ENCODE results near the gene CFAP46.
"Not testable (repeated sequence)": the region's sequence is repeated elsewhere in the genome, so short reads cannot be mapped to it uniquely, and the experiment has no call there.

Gene CFAP46

GRCh38 chr10:132945125-132945893, 2.9 kb upstream of the CFAP46 start:
- no peak for DNase-seq (ENCODE audit: low read depth, low spot score)

GRCh38 chr10:132944510-132944909, 2.1 kb upstream of the CFAP46 start:
- DNase-seq (ENCODE audit: low read depth, low spot score): no peak

GRCh38 chr10:132943791-132944404, 1.5 kb upstream of the CFAP46 start:
- no peak for DNase-seq (ENCODE audit: low read depth, low spot score)

- no peak for DNase-seq (ENCODE audit: low read depth, low spot score)
These were observed 854 bp upstream of the CFAP46 start for GRCh38 chr10:132943058-132943790.

GRCh38 chr10:132941640-132942051, 724 bp downstream of the CFAP46 start:
- no peak for DNase-seq (ENCODE audit: low read depth, low spot score)

GRCh38 chr10:132940791-132941465, 1.4 kb downstream of the CFAP46 start:
- no peak for DNase-seq (ENCODE audit: low read depth, low spot score)

DNA sequence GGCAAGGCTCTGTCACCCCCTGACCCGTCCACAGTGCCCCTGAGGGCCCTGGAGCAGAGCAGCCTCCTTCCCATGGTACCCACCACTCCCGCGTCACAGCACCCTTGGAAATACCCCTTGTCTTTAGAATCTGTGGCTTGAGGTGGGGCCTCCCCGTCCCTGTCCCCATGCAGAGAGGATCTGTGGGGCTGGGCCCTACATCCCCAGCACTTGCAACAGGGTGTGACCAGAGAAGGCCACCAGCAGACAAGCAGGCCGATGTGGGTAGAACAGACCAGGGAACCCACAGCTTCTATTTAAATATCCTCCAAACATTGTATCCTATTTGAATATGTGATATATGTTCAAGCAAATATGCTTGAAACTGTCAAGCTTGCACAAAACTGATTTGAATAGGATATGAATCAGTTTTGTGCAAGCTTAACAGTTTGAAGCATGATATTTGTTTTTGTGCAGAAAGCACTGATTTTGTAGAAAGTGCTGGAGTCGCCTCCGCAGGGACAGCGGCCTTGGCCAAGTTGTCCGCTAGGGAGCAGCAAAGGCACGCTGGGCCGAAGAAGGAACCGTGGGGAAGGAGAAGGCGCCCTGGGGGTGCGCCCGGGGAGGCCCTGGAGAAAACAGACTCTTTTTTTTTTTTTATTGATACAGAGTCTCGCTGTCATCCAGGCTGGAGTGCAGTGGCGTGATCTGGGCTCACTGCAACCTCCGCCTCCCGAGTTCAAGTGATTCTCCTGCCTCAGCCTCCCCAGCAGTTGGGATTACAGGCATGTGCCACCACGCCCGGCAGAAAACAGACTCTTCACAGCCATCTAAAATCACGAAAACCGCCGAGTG, 2.2 kb downstream of the CFAP46 start:
- DNase-seq (ENCODE audit: low read depth, low spot score): peak; percentile 79

DNA sequence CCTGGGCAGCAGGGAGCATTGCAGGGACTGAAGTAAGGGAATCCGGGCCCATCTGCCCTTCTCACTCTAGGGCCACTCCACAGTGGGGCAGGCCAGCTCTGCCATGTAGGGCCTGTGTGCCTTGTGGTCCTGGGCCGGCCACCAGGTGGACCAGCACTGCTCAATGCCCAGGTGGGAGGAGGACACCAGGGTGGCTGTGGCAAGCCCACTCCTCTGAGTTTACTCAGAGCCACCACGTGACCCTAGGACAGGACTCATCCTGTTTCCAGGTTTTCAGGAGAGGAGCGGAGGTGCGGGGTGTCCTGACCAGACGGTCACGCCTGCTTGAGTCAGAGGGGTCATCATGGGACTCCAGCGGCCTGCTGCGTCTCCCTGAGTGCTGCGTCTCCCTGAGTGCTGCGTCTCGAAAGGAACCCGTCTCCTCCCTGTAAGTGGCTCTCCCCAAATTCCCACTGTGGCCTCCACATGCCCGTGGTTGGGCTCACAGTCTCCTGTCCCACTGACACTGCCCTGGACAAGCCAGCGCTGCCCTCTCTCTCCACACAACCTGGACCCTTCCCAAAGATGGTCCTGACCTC, 2.9 kb downstream of the CFAP46 start:
- DNase-seq (ENCODE audit: low read depth, low spot score): no peak

GRCh38 chr10:132938472-132939339, 3.7 kb downstream of the CFAP46 start:
- peak; percentile 29 for DNase-seq (ENCODE audit: low read depth, low spot score)

- DNase-seq (ENCODE audit: low read depth, low spot score): no peak
These were observed 4.5 kb downstream of the CFAP46 start for GRCh38 chr10:132937861-132938260.

- DNase-seq (ENCODE audit: low read depth, low spot score): no peak
These were observed 7.4 kb downstream of the CFAP46 start for GRCh38 chr10:132934953-132935352.

DNA sequence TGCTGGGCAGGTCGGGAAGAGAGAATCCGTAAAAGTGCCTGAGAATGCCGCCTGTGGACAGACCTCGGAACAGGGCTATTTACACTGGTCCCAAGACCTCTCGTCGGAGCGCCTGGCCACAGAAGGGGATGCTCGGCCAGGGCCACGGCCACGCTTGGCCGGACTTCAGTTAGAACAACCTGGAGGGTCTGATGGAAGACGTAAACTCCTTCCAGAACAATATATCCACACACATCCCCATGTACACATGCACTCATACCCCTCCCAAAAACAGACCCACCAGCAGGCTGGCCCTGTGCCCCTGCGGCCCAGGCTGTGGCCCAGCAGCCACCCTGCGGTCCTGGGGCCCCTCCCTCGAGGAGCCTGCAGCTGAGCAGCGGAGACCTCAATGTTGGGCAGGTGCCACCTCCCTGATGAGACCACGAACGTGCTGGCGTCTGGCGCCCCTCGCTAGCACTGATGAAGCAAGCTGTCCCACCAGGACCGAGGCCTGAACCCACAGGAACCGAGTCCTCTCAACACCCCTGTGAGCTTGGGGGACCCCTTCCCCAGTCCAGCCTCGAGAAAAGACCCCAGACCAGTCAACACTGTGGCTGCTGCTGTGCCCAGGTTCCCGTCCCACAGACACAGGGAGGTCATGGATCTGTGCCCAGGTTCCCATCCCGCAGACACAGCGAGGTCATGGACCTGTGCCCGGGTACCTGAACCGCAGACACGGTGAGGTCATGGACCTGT, 8.9 kb downstream of the CFAP46 start:
- DNase-seq (ENCODE audit: low read depth, low spot score): no peak

- DNase-seq (ENCODE audit: low read depth, low spot score): no peak
These were observed 9.7 kb downstream of the CFAP46 start for GRCh38 chr10:132932461-132933307.

- DNase-seq (ENCODE audit: low read depth, low spot score): not testable (repeated sequence)
These were observed 10.8 kb downstream of the CFAP46 start for GRCh38 chr10:132931258-132932250.

DNA sequence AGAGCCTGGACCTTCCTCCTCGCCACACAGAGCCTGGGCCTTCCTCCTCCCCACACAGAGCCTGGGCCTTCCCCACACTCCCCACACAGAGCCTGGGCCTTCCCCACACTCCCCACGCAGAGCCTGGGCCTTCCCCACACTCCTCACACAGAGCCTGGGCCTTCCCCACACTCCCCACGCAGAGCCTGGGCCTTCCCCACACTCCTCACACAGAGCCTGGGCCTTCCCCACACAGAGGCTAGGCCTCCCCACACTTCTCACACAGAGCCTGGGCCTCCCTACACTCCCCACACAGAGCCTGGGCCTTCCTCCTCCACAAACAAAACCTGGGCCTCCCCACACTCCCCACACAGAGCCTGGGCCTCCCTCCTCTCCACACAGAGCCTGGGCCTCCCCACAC, 11.7 kb downstream of the CFAP46 start:
- not testable (repeated sequence) for DNase-seq (ENCODE audit: low read depth, low spot score)

DNA sequence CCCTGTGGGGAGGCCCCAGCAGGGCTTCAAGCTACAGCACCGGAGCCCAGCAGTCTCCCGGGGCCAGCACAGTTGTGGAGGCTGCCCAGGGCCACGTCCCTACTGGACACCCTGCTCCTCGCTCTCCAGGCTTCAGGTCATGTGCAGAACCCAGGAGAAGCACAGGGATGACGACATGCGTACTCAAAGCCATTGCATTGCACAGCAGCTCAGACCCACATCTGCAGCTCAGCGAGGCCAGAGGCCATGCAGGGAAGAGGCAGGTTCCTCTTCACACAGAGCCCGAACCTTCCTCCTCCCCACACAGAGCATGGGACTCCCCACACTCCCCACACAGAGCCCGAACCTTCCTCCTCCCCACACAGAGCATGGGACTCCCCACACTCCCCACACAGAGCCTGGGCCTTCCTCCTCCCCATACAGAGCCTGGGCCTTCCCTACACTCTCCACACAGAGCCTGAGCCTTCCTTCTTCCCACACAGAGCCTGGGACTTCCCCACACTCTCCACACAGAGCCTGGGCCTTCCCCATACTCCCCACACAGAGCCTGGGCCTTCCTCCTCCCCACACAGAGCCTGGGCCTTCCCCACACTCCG, 12.3 kb downstream of the CFAP46 start:
- no peak for DNase-seq (ENCODE audit: low read depth, low spot score)

- no peak for DNase-seq (ENCODE audit: low read depth, low spot score)
These were observed 12.9 kb downstream of the CFAP46 start for GRCh38 chr10:132929480-132929879.
